ENCODE data around the gene WDR48. TPM values are rescaled to one million over a fixed set of nuclear protein-coding genes. Genes with fewer than 3 reads are reported as not detected.

Gene WDR48
- total RNA-seq, 2 donors from 2014 or later, result 57.5 to 60.4 TPM

DNA sequence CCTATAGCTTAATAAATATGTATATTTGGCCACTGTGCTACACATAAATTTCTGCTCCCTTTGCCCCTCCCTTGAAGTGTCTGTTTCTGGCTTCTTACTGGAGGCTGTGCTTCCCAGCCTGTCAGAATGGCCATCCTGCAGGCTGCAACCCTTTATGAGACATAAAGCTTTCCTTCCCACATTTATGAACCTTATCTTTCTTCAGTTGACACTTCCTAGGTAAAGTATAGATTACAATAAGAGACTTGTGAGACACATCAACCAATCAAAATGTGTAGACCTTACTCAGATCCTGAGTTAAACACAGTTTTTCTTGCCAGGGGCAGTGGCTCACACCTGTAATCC, 29.6 kb upstream of the WDR48 start:
- TF ChIP-seq, protein P1, sequence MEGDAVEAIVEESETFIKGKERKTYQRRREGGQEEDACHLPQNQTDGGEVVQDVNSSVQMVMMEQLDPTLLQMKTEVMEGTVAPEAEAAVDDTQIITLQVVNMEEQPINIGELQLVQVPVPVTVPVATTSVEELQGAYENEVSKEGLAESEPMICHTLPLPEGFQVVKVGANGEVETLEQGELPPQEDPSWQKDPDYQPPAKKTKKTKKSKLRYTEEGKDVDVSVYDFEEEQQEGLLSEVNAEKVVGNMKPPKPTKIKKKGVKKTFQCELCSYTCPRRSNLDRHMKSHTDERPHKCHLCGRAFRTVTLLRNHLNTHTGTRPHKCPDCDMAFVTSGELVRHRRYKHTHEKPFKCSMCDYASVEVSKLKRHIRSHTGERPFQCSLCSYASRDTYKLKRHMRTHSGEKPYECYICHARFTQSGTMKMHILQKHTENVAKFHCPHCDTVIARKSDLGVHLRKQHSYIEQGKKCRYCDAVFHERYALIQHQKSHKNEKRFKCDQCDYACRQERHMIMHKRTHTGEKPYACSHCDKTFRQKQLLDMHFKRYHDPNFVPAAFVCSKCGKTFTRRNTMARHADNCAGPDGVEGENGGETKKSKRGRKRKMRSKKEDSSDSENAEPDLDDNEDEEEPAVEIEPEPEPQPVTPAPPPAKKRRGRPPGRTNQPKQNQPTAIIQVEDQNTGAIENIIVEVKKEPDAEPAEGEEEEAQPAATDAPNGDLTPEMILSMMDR (conservative IDR thresholded peaks at IDR 0.05), result no peak
- Histone ChIP-seq H3K36me3 (ENCODE audit: control insufficient read depth, insufficient read depth, low read length) (no peaks in the 10 kb centered on the region), H3K27me3 (ENCODE audit: control insufficient read depth, insufficient read depth, low read length, poor library complexity, severe bottlenecking) (peaks cover 7% of the 10 kb centered on the region), H3K9ac (ENCODE audit: extremely low read depth, low read length, poor library complexity, severe bottlenecking) (no peak overlapping the region), H3K4me3 (ENCODE audit: low read length) (no peak overlapping the region), H3K9me3 (ENCODE audit: control insufficient read depth, low read length) (no peaks in the 10 kb centered on the region), H3K27ac (ENCODE audit: low read depth, low read length) (no peak overlapping the region), H3K4me1 (ENCODE audit: control insufficient read depth, insufficient read depth, low read length) (no peaks in the 10 kb centered on the region)
- Mint-ChIP-seq H3K9me3 (no peaks in the 10 kb centered on the region), H3K4me1 (peaks cover 3% of the 10 kb centered on the region), H3K36me3 (ENCODE audit: low read depth) (no peaks in the 10 kb centered on the region), H3K4me3 (no peak overlapping the region), H3K27me3 (ENCODE audit: insufficient read depth) (no peaks in the 10 kb centered on the region), H3K27ac (no peak overlapping the region)
- no peak for DNase-seq

DNA sequence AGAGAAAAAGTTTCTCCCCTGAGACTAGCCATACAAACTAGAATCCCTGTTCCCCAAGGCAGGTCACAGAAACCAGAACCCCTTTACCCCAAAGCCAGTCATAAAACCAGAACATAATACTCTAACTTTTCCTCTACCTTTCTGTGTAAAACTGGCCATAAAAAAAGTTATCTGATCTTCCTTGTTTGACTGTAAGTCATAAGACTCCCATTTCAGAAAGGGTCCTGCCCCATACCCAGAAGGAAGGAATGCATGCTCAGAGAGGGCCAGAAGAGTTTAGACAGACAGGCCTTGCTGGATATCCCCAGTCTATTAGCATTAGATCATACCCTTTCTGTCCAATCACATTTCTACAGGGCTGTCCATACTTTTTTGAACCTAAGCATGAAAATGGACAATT, 27.3 kb upstream of the WDR48 start:
- no peak overlapping the region for H3K9ac ChIP-seq (ENCODE audit: extremely low read depth, low read length, poor library complexity, severe bottlenecking)
- DNase-seq, result no peak
- H3K4me1 ChIP-seq (ENCODE audit: control insufficient read depth, insufficient read depth, low read length), result no peaks in the 10 kb centered on the region
- no peaks in the 10 kb centered on the region for H3K9me3 Mint-ChIP-seq
- no peak overlapping the region for H3K27ac Mint-ChIP-seq
- peaks cover 3% of the 10 kb centered on the region for H3K4me1 Mint-ChIP-seq
- H3K27me3 Mint-ChIP-seq (ENCODE audit: insufficient read depth), result no peaks in the 10 kb centered on the region
- H3K27me3 ChIP-seq (ENCODE audit: control insufficient read depth, insufficient read depth, low read length, poor library complexity, severe bottlenecking), result peaks cover 7% of the 10 kb centered on the region
- no peaks in the 10 kb centered on the region for H3K36me3 Mint-ChIP-seq (ENCODE audit: low read depth)
- H3K36me3 ChIP-seq (ENCODE audit: control insufficient read depth, insufficient read depth, low read length), result no peaks in the 10 kb centered on the region
- TF ChIP-seq, protein P1 (conservative IDR thresholded peaks at IDR 0.05), result no peak
- H3K27ac ChIP-seq (ENCODE audit: low read depth, low read length), result no peak overlapping the region
- no peak overlapping the region for H3K4me3 Mint-ChIP-seq
- no peaks in the 10 kb centered on the region for H3K9me3 ChIP-seq (ENCODE audit: control insufficient read depth, low read length)
- H3K4me3 ChIP-seq (ENCODE audit: low read length), result no peak overlapping the region

DNA sequence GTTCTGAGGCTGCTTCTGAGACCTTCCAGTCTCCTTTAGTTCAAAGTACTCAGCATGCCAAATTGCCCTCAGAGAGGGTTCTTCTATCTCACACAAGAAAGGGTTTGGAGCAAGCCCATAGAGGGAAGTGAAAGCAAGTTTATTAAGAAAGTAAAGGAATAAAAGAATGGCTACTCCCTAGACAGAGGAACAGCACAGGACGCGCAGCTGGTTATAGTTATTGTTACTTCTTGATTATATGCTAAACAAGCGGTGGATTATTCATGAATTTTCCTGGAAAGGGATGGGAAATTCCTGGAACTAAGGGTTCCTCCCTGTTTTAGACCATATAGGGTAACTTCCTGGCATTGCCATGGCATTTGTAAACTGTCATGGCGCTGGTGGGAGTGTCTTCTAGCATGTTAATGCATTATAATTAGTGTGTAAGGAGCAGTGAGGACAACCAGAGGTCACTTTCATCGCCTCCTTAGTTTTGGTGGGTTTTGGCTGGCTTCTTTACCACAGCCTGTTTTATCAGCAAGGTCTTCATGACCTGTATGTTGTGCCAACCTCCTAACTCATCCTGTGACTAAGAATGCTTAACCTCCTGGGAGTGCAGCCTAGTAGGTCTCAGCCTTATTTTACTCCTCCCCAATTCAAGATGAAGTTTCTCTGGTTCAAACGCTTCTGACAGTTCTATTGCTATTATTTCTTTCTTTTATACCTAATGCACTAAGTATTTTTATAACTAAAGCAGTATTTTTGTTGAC, 26.4 kb upstream of the WDR48 start:
- DNase-seq, result no peak
- Mint-ChIP-seq H3K36me3 (ENCODE audit: low read depth) (no peaks in the 10 kb centered on the region), H3K27me3 (ENCODE audit: insufficient read depth) (no peaks in the 10 kb centered on the region), H3K4me3 (no peak overlapping the region), H3K9me3 (no peaks in the 10 kb centered on the region), H3K27ac (no peak overlapping the region), H3K4me1 (peaks cover 3% of the 10 kb centered on the region)
- Histone ChIP-seq H3K9me3 (ENCODE audit: control insufficient read depth, low read length) (no peaks in the 10 kb centered on the region), H3K27ac (ENCODE audit: low read depth, low read length) (no peak overlapping the region), H3K9ac (ENCODE audit: extremely low read depth, low read length, poor library complexity, severe bottlenecking) (no peak overlapping the region), H3K4me1 (ENCODE audit: control insufficient read depth, insufficient read depth, low read length) (no peaks in the 10 kb centered on the region), H3K36me3 (ENCODE audit: control insufficient read depth, insufficient read depth, low read length) (no peaks in the 10 kb centered on the region), H3K4me3 (ENCODE audit: low read length) (no peak overlapping the region), H3K27me3 (ENCODE audit: control insufficient read depth, insufficient read depth, low read length, poor library complexity, severe bottlenecking) (peaks cover under 1% of the 10 kb centered on the region)
- TF ChIP-seq, protein P1 (conservative IDR thresholded peaks at IDR 0.05), result no peak
- WGBS, 2 experiments (ENCODE audit: insufficient coverage in 1 of 2, insufficient read length in 1 of 2), result 94 to 95% methylated on average over 3 to 6 of the region's 6 CpGs
